ENCODE data around the gene LPO. TPM values are rescaled to one million over a fixed set of nuclear protein-coding genes. Genes with fewer than 3 reads are reported as not detected.

Gene LPO
- total and polyA plus RNA-seq, 9 of the 15 experiments (the other 6 are each of a cell fraction or from before 2014, with no cell fraction given) = 0.07 to 0.11 TPM; not detected in 7

GRCh38 chr17:58273453-58274104, 35.2 kb downstream of the LPO start (continued):
- no peak for TF ChIP-seq PRPF4 (IDR thresholded peaks at IDR 0.05; ENCODE audit: insufficient read depth, low read depth, low read length, poor library complexity, severe bottlenecking)

GRCh38 chr17:58275417-58275816, 37.0 kb downstream of the LPO start:
- Histone ChIP-seq H3K4me2 (ENCODE audit: insufficient read depth, low read length) (no peak overlapping the region), H3K9me1 (ENCODE audit: control insufficient read depth, insufficient read depth, low read length) (no peaks in the 10 kb centered on the region), H3K4me3 (no peak overlapping the region), H3K9ac (ENCODE audit: insufficient read depth in 1 of 2, low read depth in 2 of 2, low read length in 2 of 2) (no peak overlapping the region), H3K79me2 (ENCODE audit: control insufficient read depth, insufficient read depth, low read length) (no peaks in the 10 kb centered on the region), H3K9me3 (replicated peaks; ENCODE audit: control insufficient read depth, insufficient read depth, low read depth, low read length) (no peaks in the 10 kb centered on the region), H3K4me1 (replicated peaks in 1 of 2; ENCODE audit: control insufficient read depth in 2 of 2, insufficient read depth in 2 of 2, low read length in 2 of 2) (peaks cover 5 to 28% of the 10 kb centered on the region in 2 experiments; a peak in 3 of 5 replicates), H3K27me3 (ENCODE audit: control insufficient read depth in 2 of 2, insufficient read depth in 2 of 2, low read length in 2 of 2) (peaks cover 34 to 82% of the 10 kb centered on the region in 2 experiments; a peak in 4 of 5 replicates), H3K27ac (ENCODE audit: extremely low read depth, low read depth, low read length) (no peak overlapping the region), H2AFZ (ENCODE audit: low read depth, low read length) (no peak overlapping the region), H4K20me1 (replicated peaks; ENCODE audit: control insufficient read depth, insufficient read depth, low read length) (peaks cover 5% of the 10 kb centered on the region; the same call in 1 of the 2 replicates), H3K36me3 (ENCODE audit: control insufficient read depth, insufficient read depth, low read length) (no peaks in the 10 kb centered on the region)
- POLR2A ChIA-PET = interaction anchor here (0.7 to 1.2 kb wide), 4 partner anchors 39 to 78 kb away, joined by 3 read pairs; no protein-coding TSS in a partner anchor
- CTCF ChIA-PET (ENCODE audit: low intra/inter-chr PET ratio) = no interaction called here
- FAIRE-seq = no peak
- intact Hi-C loops (cut with micrococcal nuclease) = no loop called here
- DNase-seq (ENCODE audit: extremely low read depth in 1 of 4, low spot score in 3 of 4) = peak in 1 of 4 experiments; percentile 5
- in situ Hi-C loops (cut with MboI) = loop anchor here (25.0 kb wide), 1 partner anchor 737 kb away; no protein-coding TSS in a partner anchor
- TF ChIP-seq HEY1 (CRISPR knock-in tag; IDR thresholded peaks at IDR 0.05; ENCODE audit: borderline replicate concordance) (no peak), ZNF644 (tag; IDR thresholded peaks at IDR 0.05; ENCODE audit: low read depth) (no peak), ZNF41 (CRISPR knock-in tag; conservative IDR thresholded peaks at IDR 0.05) (no peak), STAG1 (CRISPR knock-in tag; IDR thresholded peaks at IDR 0.05; ENCODE audit: borderline replicate concordance) (no peak), ZNF707 (CRISPR knock-in tag; conservative IDR thresholded peaks at IDR 0.05) (no peak), E2F5 (CRISPR knock-in tag; IDR thresholded peaks at IDR 0.05) (no peak), RAD51 (IDR thresholded peaks at IDR 0.05; ENCODE audit: borderline replicate concordance, low read depth) (no peak)
- ATAC-seq = no peak
- no TSS peak for BruUV-seq (replicated peaks)
- 3% methylated on average over 10 of the region's 10 CpGs for WGBS (ENCODE audit: insufficient coverage, low coverage, missing lambda C conversion rate)

Measured in K562 (cell line).